GM10266 (cell line): ENCODE measurements around the gene ABCB9.
"Not testable (repeated sequence)": the region's sequence is repeated elsewhere in the genome, so short reads cannot be mapped to it uniquely, and the experiment has no call there.

ENCODE experiments used
- DNase-seq: peaks from one replicate; pipeline ENCODE4 v3.0.0; 2012; ENCODE audit errors: extremely low spot score
- TF ChIP-seq, protein P1 (sequence below): IDR thresholded peaks from 2 replicates; pipeline ENCODE4 v1.5.1; 2012; ENCODE audit warnings: mild to moderate bottlenecking, low read depth; ENCODE audit not compliant: control insufficient read depth, insufficient read depth; ENCODE audit errors: missing control alignments

The ABCB9 gene

GRCh38 chr12:122917507-122918121, 48.6 kb downstream of the ABCB9 start:
- TF ChIP-seq, protein P1, sequence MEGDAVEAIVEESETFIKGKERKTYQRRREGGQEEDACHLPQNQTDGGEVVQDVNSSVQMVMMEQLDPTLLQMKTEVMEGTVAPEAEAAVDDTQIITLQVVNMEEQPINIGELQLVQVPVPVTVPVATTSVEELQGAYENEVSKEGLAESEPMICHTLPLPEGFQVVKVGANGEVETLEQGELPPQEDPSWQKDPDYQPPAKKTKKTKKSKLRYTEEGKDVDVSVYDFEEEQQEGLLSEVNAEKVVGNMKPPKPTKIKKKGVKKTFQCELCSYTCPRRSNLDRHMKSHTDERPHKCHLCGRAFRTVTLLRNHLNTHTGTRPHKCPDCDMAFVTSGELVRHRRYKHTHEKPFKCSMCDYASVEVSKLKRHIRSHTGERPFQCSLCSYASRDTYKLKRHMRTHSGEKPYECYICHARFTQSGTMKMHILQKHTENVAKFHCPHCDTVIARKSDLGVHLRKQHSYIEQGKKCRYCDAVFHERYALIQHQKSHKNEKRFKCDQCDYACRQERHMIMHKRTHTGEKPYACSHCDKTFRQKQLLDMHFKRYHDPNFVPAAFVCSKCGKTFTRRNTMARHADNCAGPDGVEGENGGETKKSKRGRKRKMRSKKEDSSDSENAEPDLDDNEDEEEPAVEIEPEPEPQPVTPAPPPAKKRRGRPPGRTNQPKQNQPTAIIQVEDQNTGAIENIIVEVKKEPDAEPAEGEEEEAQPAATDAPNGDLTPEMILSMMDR: no peak
- DNase-seq: no peak

- TF ChIP-seq, protein P1: no peak
- no peak for DNase-seq
Observed at GRCh38 chr12:122909442-122910288, 56.6 kb downstream of the ABCB9 start.

DNA sequence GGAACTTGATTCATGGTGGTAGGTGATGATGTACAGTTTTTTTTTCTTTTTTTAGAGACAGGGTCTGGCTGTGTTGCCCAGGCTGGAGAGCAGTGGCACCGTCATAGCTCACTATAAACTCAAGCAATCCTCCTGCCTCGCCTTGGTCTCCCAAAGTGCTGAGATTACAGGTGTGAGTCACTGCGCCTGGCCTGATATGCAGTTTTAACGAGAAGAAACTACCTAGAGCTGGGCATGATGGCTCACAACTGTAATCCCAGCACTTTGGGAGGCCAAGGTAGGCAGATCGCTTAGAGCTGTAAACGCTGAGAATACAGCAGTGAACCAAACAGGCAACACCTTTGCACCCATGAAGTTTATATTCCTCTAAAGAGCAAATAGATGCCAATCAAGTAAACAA, 57.3 kb downstream of the ABCB9 start:
- no peak for DNase-seq
- TF ChIP-seq, protein P1: no peak

DNA sequence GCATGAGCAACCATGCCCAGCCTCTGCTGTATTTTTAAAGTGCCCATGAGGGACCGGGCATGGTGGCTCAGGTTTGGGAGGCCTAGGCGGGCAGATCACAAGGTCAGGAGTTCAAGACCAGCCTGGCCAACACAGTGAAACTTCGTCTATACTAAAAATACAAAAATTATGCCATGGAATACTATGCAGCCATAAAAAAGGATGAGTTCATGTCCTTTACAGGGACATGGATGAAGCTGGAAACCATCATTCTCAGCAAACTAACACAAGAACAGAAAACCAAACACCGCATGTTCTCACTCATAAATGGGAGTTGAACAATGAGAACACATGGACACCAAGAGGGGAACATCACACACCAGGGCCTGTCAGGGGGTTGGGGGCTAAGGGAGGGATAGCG, 61.0 kb downstream of the ABCB9 start:
- not testable (repeated sequence) for DNase-seq

- DNase-seq: no peak
- TF ChIP-seq, protein P1: no peak
Observed at GRCh38 chr12:122903693-122904034, 62.6 kb downstream of the ABCB9 start.

- TF ChIP-seq, protein P1: no peak
- DNase-seq: no peak
Observed at GRCh38 chr12:122902854-122903692, 63.2 kb downstream of the ABCB9 start.

DNA sequence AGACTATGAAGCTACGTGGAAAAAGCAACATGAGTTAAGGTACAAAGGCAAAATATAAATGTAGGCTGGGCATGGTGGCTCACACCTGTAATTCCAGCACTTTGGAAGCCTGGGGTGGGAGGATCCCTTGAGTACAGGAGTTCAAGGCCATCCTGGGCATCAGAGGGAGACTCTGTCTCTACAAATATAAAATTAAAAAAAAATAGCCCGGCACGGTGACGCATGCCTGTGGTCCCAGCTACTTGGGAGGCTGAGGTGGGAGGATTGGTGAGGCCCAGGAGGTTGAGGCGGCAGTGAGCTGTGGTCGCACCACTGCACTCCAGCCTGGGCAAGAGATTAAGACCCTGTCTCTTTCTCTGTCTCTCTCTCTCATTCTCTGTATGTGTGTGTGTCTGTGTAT, 66.4 kb downstream of the ABCB9 start:
- TF ChIP-seq, protein P1: no peak
- no peak for DNase-seq
